HG03354 (cell line): ENCODE data around the gene ZMYND10.

ENCODE experiments used
- ATAC-seq: cut with Tn5 transposase; IDR thresholded peaks from one replicate; pipeline ENCODE4 v1.9.1; 2021; ENCODE audit warnings: mild to moderate bottlenecking; ENCODE audit not compliant: unreplicated experiment, poor library complexity, severe bottlenecking

Gene ZMYND10

GRCh38 chr3:50372349-50372748 is 26.8 kb upstream of the ZMYND10 start:
- no peak for ATAC-seq

- no peak for ATAC-seq
Measured at GRCh38 chr3:50371133-50371685, 25.7 kb upstream of the ZMYND10 start.

GRCh38 chr3:50370594-50370993 is 25.1 kb upstream of the ZMYND10 start:
- ATAC-seq, result no peak

DNA sequence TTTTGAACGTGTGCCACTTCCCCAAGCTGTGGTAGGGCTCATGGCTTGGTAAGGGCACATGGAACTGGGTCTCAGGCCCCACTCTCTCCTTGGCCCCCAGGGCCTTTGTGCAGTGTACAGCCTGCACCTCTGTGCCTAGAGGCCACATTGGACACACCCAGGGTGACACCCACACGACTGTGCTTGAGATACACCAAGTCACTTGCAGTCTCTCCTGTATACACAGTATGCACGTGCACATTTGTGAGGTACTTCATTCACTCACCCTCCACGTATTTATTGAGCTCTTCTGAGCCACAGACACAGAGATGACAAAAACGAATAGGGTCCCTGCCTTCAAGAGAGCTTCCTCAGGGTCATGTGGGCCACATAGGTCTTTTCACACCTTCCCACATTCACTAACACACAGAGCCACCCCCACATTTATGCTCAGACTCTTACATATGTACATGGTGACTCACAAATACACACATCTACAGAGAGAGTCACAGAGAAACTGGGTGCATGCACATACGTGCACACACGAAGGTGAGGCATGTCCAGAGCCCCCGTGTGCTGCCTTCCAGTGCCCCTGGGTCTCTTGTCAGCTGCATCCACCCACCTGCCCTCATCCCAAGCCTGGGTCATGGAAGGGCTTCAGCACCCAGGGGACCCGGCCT is 23.6 kb upstream of the ZMYND10 start:
- ATAC-seq, result no peak

DNA sequence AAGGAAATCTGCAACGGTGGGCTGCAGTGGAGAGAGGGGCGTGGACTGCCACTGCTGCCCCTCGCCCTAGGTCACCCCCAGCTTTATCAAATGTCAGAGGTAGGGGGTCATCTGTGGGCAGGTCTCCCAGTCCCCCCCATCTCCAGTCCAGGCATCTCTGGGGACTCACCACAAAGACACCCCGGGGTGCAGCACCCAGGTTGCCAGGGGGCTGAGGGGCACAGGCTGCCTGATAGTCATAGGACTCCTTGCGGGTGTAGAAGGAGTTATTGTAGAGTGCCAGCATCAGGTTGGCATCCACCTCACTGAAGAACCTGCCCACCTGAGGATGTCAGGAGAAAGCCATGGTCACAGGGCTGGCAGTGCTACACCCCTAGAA is 20.3 kb upstream of the ZMYND10 start:
- ATAC-seq, result no peak

GRCh38 chr3:50365080-50365841 is 19.7 kb upstream of the ZMYND10 start:
- peak; percentile 92 for ATAC-seq

DNA sequence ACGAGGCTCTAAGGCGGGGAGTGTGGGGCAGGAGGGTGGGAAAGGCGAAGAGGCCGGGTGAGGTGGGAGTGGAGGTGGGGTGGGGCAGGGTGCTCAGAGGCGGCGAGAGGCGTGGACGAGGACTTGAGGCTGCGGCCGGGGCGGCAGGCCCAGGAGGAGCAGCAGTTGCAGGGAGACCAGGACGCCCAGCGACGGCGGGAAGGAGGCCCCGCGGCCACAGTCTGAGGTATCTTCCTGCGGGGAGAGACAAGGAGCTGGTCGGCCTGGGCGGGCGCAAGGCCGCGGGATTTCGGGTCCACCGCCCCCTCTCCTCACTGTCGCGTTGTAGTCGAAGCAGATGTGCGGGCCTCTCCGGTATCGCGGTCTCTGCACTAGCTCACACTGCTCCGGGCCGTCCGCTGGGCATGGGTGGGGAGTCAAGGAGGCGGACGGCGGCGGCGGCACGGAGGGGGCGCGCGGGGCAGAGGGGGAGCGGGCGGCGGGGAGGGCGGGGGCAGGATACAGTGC is 19.1 kb upstream of the ZMYND10 start:
- ATAC-seq, result peak; percentile 12

GRCh38 chr3:50359760-50360110 is 14.2 kb upstream of the ZMYND10 start:
- peak; percentile 14 for ATAC-seq

DNA sequence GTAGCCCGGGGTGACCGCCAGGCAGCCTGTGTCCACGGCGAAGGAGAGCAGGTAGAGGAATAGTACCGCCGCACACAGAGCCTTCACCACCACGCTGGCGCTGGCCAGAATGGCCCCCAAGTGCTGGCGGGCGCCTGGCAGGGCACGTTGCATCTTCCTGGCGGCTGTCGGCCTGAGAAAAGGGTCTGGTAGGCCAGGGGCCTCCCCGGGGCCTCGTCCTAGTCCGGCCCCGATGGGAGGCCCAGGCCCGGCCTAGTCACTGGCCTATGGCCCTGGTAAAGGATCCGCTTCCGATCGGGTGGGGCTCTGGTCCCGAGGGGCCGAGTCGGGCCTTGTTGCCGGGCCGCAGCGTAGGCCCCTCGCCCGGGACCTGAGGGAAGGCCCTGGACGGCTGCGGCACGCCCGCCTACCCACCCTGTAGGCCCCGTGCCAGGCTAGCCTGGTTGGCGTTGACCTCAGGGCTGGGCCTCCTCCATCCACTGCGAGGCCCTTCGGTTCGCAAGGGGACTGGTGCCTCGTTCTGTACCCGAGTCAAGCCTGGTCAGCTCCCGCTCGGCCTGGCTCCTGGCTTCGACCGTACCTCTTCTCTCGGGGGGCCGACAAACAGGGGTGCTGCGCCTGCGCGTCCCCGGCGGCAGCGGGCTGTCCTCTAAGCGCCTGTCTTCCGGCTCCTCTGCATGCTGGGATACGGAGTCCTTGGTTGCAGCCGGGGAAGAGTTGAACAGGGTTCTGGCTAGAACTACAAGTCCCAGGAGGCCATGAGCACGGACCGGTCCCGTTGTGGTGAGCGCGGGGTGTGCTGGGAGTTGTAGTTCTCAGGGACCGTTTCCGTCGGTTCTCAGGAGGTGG is 13.6 kb upstream of the ZMYND10 start, which contains the start of gene TMEM115:
Gene TMEM115, minus strand, starts transcription at position 611 of the 849 bp plus-strand sequence. Its CDS starts 458 bp downstream, at position 153.
- ATAC-seq, result peak; percentile 100

DNA sequence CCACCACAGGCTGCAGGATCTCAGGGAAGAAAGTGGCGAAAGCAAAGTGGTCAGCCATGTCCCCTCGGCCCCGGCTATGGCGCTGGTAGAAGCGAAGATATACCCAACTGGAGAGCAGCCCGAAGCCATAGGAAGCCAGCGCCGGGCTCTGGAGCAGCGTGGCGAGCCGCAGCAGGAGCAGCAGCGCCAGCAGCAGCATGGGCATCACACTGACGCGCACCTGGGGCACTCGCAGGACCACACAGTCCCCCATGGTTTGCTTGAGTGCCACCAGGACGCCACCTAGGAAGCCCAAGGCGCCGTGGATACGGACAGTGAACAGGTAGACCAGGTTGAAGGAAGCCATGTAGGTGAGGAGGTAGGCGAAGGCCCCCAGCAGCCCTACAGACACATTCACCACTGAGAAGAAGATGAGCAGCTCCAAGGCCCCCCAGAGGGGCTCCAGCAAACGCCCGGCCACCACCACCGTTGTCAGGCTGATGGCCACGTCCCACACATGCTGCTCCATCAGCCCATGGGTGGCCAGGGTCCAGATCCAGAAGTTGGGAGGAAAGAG is 12.9 kb upstream of the ZMYND10 start:
- no peak for ATAC-seq

DNA sequence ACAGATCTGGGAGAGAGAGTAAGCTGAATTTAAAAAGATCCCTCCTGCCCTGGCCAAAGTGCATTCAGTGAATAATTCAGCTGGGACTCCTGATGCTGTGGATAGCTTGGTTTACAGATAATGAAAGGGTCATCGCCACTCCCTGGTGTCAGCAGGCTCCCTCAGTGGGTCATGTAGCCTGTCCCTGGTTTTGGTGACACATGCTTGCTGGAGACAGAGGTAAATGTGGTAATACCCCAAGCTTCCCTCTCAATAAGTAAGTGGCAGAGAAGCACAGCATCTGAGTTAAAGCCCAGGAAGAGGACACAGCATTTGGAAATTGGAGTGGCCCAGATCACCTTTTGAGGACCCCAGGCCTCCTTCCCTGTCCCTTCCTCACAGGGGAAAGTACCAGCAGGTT is 11.9 kb upstream of the ZMYND10 start:
- no peak for ATAC-seq

DNA sequence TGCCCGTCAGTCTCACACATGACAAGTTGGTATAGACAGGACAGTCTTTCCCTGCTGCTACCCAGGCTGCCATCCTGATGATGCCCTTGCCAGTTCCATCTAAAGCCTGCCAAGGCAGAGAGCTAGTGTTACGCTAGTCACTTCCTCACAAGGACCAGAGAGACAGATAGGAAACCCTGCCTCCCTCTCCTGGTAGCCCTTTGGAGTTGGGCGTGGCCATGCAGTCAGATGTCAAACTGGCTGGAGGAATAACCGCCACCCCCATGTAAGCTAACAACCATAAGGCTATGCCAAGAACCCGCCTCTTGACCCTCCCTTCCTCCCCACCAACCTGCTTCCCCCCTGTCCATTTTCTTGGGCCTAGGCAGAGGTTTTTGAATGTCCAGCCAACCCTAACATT is 11.0 kb upstream of the ZMYND10 start:
- no peak for ATAC-seq

DNA sequence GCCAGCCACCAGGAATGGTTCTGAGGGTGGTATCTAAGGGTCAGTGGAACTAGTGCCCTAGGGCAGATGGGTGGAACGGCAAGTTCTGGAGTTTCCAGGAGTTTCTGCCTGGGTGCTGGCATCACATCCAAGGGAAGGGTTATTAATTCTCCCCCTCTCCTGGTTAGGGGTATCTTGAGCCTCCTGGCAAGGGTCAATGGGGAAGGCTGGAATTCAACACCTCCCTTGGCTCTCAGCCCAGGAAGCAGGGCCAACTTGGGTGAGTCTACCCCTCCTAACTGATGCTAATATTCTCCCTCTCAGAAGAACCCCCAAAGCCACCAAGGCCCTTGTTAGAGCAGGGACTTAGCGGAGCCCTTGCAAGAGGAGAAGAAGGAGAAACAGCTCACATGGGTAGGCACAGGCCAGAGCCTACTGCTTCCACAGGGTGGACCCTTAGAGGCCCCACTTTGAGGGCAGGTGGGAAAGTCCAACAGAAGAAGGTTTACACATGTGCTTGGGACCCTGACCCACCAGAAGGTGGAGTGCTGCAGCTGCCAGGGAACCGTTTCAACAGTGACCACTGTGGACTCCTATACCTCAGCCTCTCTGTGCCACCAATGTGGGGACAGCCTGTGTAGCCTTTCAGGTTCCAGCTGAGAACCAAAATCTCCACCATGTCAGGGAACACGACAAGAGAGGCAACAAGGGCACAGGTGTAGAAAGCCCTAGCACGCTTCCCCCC is 10.5 kb upstream of the ZMYND10 start:
- ATAC-seq, result no peak

DNA sequence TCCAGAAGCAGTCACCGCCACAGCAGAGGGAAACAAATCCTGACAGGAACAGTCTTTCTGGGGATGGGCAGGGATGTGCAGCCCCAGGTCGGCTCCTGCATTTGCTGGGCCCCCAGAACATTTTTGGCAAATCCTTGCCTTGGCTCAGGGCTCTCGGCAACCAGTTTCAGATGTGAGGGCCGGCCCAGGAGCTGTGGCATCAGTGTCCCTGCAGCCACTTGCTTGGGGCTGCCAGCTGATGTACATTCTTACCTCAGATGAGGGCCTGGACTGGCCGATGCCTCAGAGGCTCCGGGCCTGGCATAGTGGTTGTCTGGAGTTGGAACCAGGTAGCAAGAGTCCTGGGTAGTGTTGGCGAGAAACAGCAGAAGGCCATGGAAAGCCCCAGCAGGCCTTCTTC is 9.3 kb upstream of the ZMYND10 start:
- ATAC-seq, result no peak

- ATAC-seq, result no peak
Measured at GRCh38 chr3:50354186-50354764, 8.7 kb upstream of the ZMYND10 start.

DNA sequence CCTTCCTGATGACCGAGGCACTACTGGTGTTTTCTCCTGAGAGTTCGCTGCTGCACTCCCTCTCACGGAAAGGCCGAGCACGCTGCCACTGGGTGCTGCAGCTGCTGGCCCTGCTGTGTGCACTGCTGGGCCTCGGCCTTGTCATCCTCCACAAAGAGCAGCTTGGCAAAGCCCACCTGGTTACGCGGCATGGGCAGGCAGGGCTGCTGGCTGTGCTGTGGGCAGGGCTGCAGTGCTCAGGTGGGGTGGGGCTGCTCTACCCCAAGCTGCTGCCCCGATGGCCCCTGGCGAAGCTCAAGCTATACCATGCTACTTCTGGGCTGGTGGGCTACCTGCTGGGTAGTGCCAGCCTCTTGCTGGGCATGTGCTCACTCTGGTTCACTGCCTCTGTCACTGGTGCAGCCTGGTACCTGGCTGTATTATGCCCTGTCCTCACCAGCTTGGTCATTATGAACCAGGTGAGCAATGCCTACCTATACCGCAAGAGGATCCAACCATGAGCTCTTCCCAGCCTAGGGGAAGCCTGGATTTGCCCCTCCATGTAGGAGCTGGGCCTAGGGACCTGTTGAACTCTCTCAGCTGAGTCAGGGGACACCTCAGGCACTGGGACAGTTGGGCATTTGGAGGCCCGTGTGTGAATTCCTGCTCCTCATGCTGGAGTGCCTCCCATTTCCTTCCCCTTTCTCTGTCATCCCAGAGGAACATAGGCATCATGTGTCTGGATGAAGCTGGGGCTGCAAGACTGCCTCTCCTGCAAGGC is 7.9 kb upstream of the ZMYND10 start:
- no peak for ATAC-seq

DNA sequence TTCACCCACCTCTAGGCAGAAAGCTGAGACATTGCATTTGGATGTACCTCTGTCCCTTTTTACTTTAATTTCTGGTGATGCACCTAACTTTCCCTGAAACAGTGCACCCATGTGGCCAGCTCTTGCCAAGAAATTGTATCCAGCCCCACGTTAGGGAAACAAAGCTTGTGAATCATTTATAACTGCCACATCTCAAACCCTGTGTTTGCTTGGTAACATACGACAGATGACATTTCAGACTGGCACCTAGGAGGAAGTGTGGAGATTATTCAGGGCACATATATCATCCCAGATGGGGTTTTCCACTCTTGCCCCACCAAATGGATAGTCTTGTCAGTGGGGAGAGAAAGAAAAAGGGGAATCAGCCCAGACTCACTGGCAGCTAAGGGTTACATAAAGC is 7.2 kb upstream of the ZMYND10 start:
- no peak for ATAC-seq

DNA sequence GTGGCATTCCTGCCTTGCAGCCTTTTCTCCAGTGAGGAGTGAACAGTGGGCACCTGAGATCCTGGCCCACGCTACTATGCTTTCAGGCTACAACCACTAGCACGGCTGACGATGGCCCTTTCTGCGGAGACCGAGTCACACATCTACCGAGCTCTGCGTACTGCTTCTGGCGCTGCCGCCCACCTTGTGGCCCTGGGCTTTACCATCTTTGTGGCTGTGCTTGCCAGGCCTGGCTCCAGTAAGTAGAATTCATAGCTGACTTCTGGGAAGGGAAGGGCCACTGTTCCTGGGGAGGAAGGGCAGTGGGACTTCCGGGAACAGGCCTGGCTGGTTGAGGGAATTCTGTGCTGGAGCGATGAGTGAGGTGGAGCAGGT is 5.8 kb upstream of the ZMYND10 start:
- no peak for ATAC-seq
